Fibroblast of the aortic adventitia (primary cell): ENCODE measurements around the gene AP1M1. TPM values are rescaled to one million over a fixed set of nuclear protein-coding genes. Genes with fewer than 3 reads are reported as not detected.

Source experiments
- DNase-seq: peaks from one replicate; pipeline ENCODE4 v3.0.0-alpha.2; 2010; ENCODE audit warnings: low read depth
- H3K4me3 ChIP-seq: 2 replicates; pipeline ENCODE4 v1.5.1; 2011; ENCODE audit warnings: low read depth, mild to moderate bottlenecking, control low read depth, low read length, moderate library complexity
- total RNA-seq: library from RNA; depleted of rRNA; stranded (reverse); fragments of >200 nt; gene quantifications from 2 replicates; pipeline ENCODE4 v1.2.3, GENCODE V29; 2012; ENCODE audit warnings: low replicate concordance
- TF ChIP-seq, protein P1 (sequence below): IDR thresholded peaks from 2 replicates; pipeline ENCODE4 v1.5.1; 2011; ENCODE audit warnings: mild to moderate bottlenecking, low read length, control low read depth, inconsistent platforms; ENCODE audit not compliant: insufficient read depth

The AP1M1 gene
- total RNA-seq, 1 donor, result 78.5 TPM

DNA sequence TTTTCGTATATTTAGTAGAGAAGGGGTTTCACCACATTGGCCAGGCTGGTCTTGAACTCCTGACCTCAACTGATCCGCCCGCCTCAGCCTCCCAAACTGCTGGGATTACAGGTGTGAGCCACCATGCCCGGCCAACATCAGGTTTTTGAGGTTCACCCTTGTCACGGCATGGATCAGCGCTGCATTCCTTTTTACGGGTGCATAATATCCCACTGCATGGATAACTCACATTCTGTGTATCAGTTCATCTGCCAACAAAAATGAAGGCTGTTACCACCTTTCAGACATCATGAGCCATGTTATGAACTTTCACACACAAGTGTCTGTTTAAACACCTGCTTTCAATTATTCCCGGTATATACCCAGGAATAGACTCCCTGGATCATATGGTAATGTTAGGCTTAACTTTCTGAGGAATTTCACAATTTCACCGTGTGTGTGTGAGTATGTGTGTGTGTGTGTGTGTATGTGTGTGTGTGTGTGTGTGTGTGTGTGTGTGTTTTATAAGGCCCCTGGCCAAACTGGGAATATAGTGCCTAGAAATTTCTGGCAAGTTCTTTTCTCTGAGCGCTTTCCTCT is 52.2 kb downstream of the AP1M1 start:
- TF ChIP-seq, protein P1, sequence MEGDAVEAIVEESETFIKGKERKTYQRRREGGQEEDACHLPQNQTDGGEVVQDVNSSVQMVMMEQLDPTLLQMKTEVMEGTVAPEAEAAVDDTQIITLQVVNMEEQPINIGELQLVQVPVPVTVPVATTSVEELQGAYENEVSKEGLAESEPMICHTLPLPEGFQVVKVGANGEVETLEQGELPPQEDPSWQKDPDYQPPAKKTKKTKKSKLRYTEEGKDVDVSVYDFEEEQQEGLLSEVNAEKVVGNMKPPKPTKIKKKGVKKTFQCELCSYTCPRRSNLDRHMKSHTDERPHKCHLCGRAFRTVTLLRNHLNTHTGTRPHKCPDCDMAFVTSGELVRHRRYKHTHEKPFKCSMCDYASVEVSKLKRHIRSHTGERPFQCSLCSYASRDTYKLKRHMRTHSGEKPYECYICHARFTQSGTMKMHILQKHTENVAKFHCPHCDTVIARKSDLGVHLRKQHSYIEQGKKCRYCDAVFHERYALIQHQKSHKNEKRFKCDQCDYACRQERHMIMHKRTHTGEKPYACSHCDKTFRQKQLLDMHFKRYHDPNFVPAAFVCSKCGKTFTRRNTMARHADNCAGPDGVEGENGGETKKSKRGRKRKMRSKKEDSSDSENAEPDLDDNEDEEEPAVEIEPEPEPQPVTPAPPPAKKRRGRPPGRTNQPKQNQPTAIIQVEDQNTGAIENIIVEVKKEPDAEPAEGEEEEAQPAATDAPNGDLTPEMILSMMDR, result no peak
- DNase-seq, result peak; percentile 79
- H3K4me3 ChIP-seq, result no peak overlapping the region

- no peak for DNase-seq
- H3K4me3 ChIP-seq, result no peak overlapping the region
- TF ChIP-seq, protein P1, result no peak
These were observed 54.9 kb downstream of the AP1M1 start for GRCh38 chr19:16252459-16253205.

GRCh38 chr19:16254851-16255408 is 57.2 kb downstream of the AP1M1 start:
- no peak overlapping the region for H3K4me3 ChIP-seq
- TF ChIP-seq, protein P1, result no peak
- DNase-seq, result no peak

- DNase-seq, result no peak
- H3K4me3 ChIP-seq, result no peak overlapping the region
- TF ChIP-seq, protein P1, result no peak
These were observed 59.8 kb downstream of the AP1M1 start for GRCh38 chr19:16257509-16258002.

DNA sequence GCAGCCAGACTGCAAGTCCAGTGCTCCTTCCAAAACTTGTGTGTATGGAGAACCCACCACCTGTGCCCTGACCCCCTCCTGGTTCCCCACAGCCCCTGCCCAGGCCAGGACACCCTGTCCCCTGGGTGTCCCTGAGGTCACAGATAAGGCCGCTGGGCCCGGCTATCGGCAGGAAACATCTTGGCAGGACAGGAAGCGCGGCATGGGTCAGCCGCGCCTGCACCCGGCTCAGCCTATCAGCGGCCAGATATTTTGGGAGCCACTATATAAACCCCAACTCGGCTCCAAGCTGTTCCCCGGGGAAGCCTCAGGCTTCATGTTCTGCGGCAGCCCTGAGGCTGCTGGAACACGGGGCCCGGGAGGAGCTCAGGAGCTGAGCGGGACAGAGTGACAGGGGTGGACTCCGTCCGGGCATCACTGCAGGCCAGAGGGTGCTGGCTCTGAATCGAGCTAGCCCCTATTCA is 60.8 kb downstream of the AP1M1 start:
- no peak overlapping the region for H3K4me3 ChIP-seq
- no peak for DNase-seq
- TF ChIP-seq, protein P1, result no peak

GRCh38 chr19:16259385-16260159 is 61.9 kb downstream of the AP1M1 start:
- DNase-seq, result no peak
- no peak overlapping the region for H3K4me3 ChIP-seq
- TF ChIP-seq, protein P1, result no peak
